Right lobe of liver (tissue), 6 donors: ENCODE measurements around the gene GPR87. TPM values are rescaled to one million over a fixed set of nuclear protein-coding genes. Genes with fewer than 3 reads are reported as not detected.

Experiments used
- ATAC-seq, 4 donors: fragments of 200-7000 bp; cut with Tn5 transposase; one replicate each; pipeline ENCODE4 v1.9.1; 2020; ENCODE audit warnings: mild to moderate bottlenecking in 4 of 4, moderate library complexity in 4 of 4
- DNase-seq, 3 donors: peaks; one replicate each; pipeline ENCODE4 v3.0.0-alpha.2; 2020
- H3K27ac ChIP-seq, 3 donors: fragments of 200-600 bp; one replicate each; pipeline ENCODE4 v1.8.0; 2022
- H3K27me3 ChIP-seq, 2 donors: fragments of 200-600 bp; one replicate each; pipeline ENCODE4 v1.8.0; 2022
- H3K36me3 ChIP-seq, 4 donors: fragments of 200-600 bp; sonication (generic) in 1 of 4; one replicate each; pipeline versions ENCODE4 v1.5.1 to v1.8.0; 2017 to 2022; ENCODE audit warnings: control low read depth in 1 of 4
- H3K4me1 ChIP-seq, 4 donors: fragments of 200-600 bp; sonication (generic) in 1 of 4; one replicate each; pipeline versions ENCODE4 v1.5.1 to v1.8.0; 2017 to 2022; ENCODE audit warnings: control low read depth in 1 of 4
- H3K4me3 ChIP-seq, 3 donors: fragments of 200-600 bp; one replicate each; pipeline ENCODE4 v1.8.0; 2022
- H3K9me3 ChIP-seq, 4 donors: fragments of 200-600 bp; sonication (generic) in 1 of 4; one replicate each; pipeline versions ENCODE4 v1.5.1 to v1.8.0; 2017 to 2022; ENCODE audit warnings: control low read depth in 1 of 4
- POLR2A ChIP-seq: fragments of 450-650 bp; IDR thresholded peaks from one replicate; pipeline ENCODE4 v1.6.1; 2017; ENCODE audit warnings: antibody characterized with exemption, mild to moderate bottlenecking
- WGBS: methylation state at CpG from one replicate; pipeline ENCODE4 v1.1.6; 2018; ENCODE audit warnings: low coverage, low lambda C conversion rate; ENCODE audit not compliant: insufficient coverage; ENCODE audit errors: missing lambda C conversion rate; 5-methylcytosine and 5-hydroxymethylcytosine counted together
- intact Hi-C, 2 donors: fragments of 100-400 bp; cut with DNase I; formaldehyde crosslinking; loops; one replicate each; pipeline versions ENCODE4 v1.11.2 to v1.14.1; 2022
- total RNA-seq, 6 experiments: library from RNA; depleted of rRNA in 2 of 6; stranded (reverse); fragments of >200 nt in 2 of 6; fragmentation: NEBNext Ultra II Directional in 3 of 6; extraction: Animal tissue kit (Norgen Biotek cat#: 25700) in 3 of 6; gene quantifications; one replicate each; pipeline versions ENCODE4 v1.1.0 to v1.2.4, GENCODE V29; 2016 to 2023
- TF ChIP-seq, protein P1 (sequence below), 4 donors: fragments of 200-600 bp in 3 of 4; fragments of 450-650 bp in 1 of 4; IDR thresholded peaks; one replicate each; pipeline versions ENCODE4 v1.5.1 to v1.8.0; 2016 to 2022; ENCODE audit warnings: antibody characterized with exemption in 4 of 4, mild to moderate bottlenecking in 2 of 4
- donor health status: DM: no; HTN: yes; CAD: no.
- donor health status: DM: no; HTN: no; CAD: no.
- donor health status: DM: no; HTN: no; CAD: no.
- donor health status: DM: no; HTN: yes; CAD: no.
- donor health status: DM: no; HTN: yes; CAD: no.

GPR87 gene
- total RNA-seq, 6 experiments from 2014 or later: not detected

DNA sequence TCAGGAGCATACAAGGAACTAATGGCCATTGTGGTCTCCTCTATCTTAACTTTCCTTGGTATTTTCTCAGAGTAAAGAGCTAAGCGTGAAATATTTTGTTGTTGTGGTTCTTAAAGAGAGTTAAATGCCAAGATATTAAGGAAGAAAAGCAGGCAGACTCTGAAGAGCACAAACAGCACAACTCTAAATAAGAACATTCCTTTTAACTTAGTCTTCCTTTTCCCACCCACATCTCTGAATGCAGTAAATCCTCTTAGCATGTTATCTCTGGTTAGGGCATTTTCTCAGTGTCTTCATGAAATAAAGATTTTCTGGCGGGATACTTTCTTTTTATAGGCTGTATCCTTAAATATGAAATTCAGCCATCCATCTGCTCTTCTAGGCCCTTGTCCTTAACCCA lies 1.5 kb downstream of the GPR87 start:
- DNase-seq: no peak
- 78% methylated on average over 2 of the region's 2 CpGs for WGBS

DNA sequence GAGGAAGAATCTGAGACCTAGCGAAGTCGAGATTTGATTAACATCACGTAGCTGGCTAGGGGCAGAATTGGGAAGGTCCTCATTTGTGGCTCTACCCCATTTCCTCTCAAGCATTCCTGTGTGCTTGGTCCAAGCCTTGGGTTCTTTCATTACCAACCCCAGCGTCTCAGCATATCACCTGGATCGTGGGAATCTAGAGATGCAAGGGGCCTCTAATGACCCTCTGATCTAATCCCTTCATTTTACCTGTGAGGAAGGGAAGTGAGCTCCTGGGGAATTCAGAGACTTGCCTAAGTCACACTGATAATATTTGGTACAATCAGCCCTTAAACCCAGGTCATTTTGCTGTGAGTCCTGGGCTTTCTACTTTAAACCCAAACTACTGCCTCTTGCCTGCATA lies 2.0 kb downstream of the GPR87 start:
- WGBS: 97% methylated on average over 5 of the region's 5 CpGs
- DNase-seq: no peak
- Histone ChIP-seq H3K9me3 (no peaks in the 10 kb centered on the region), H3K27ac (no peak overlapping the region), H3K4me1 (no peaks in the 10 kb centered on the region), H3K36me3 (no peaks in the 10 kb centered on the region), H3K27me3 (no peaks in the 10 kb centered on the region), H3K4me3 (no peak overlapping the region)
- TF ChIP-seq, protein P1, sequence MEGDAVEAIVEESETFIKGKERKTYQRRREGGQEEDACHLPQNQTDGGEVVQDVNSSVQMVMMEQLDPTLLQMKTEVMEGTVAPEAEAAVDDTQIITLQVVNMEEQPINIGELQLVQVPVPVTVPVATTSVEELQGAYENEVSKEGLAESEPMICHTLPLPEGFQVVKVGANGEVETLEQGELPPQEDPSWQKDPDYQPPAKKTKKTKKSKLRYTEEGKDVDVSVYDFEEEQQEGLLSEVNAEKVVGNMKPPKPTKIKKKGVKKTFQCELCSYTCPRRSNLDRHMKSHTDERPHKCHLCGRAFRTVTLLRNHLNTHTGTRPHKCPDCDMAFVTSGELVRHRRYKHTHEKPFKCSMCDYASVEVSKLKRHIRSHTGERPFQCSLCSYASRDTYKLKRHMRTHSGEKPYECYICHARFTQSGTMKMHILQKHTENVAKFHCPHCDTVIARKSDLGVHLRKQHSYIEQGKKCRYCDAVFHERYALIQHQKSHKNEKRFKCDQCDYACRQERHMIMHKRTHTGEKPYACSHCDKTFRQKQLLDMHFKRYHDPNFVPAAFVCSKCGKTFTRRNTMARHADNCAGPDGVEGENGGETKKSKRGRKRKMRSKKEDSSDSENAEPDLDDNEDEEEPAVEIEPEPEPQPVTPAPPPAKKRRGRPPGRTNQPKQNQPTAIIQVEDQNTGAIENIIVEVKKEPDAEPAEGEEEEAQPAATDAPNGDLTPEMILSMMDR (IDR thresholded peaks at IDR 0.05): no peak
- TF ChIP-seq POLR2A: no peak
- no peak for ATAC-seq
- intact Hi-C loops: no loop called here

More for the DNA sequence above, 1.5 kb downstream of the GPR87 start:
- intact Hi-C loops: no loop called here
- H3K9me3 ChIP-seq: no peaks in the 10 kb centered on the region
- H3K27ac ChIP-seq: no peak overlapping the region
- TF ChIP-seq, protein P1 (IDR thresholded peaks at IDR 0.05): no peak
- no peak for TF ChIP-seq POLR2A
- no peak for ATAC-seq
- H3K27me3 ChIP-seq: no peaks in the 10 kb centered on the region
- no peak overlapping the region for H3K4me3 ChIP-seq
- no peaks in the 10 kb centered on the region for H3K36me3 ChIP-seq
- H3K4me1 ChIP-seq: no peaks in the 10 kb centered on the region

DNA sequence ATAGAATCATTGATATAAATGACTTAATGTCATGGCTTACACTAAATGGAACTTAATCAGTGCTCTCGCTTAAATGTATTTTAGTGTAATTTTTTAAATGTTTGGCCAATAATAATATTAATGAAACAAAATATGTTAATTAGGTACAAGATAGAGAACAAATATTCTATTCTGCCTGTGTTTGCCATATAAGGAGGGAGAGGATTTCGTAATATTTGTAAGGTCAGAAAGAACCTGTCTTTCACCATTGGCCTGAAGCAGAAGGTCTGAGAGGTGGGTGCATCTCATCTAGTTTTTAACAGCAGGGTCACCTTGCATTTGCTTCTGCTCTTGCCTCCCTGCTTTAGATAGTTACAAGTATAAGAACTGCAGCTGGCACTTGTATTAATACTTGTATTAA lies 2.5 kb downstream of the GPR87 start:
- Histone ChIP-seq H3K4me1 (no peaks in the 10 kb centered on the region), H3K9me3 (no peaks in the 10 kb centered on the region), H3K36me3 (no peaks in the 10 kb centered on the region), H3K27ac (no peak overlapping the region), H3K4me3 (no peak overlapping the region), H3K27me3 (no peaks in the 10 kb centered on the region)
- DNase-seq (no peak), ATAC-seq (no peak)
- no peak for TF ChIP-seq POLR2A
- TF ChIP-seq, protein P1 (IDR thresholded peaks at IDR 0.05): no peak
- intact Hi-C loops: no loop called here
- 100% methylated on average over 2 of the region's 2 CpGs for WGBS

DNA sequence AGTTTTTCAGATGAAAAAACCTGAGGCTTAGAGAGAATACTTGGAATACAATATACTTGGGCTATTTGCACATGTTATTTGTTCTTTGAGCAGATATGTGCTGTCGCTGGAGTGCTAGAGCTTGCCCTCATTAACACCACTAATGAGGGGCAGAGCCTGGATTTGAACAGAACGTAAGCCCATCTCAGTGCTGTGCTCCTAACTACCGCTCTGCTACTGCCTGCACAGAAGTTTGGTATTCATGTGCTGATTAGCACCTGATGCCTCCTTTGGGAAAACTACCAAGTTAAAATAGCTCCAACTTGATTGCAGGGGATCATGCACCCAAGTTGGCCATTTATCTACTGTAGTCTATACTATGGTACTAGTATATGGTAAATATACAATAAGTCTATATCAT lies 3.6 kb downstream of the GPR87 start:
- TF ChIP-seq, protein P1 (IDR thresholded peaks at IDR 0.05): no peak
- no peak for TF ChIP-seq POLR2A
- H3K27me3 ChIP-seq: no peaks in the 10 kb centered on the region
- H3K36me3 ChIP-seq: no peaks in the 10 kb centered on the region
- 86% methylated on average over 3 of the region's 3 CpGs for WGBS
- DNase-seq (no peak), ATAC-seq (no peak)
- no peaks in the 10 kb centered on the region for H3K4me1 ChIP-seq
- no peak overlapping the region for H3K27ac ChIP-seq
- H3K4me3 ChIP-seq: no peak overlapping the region
- H3K9me3 ChIP-seq: no peaks in the 10 kb centered on the region
- intact Hi-C loops: no loop called here

DNA sequence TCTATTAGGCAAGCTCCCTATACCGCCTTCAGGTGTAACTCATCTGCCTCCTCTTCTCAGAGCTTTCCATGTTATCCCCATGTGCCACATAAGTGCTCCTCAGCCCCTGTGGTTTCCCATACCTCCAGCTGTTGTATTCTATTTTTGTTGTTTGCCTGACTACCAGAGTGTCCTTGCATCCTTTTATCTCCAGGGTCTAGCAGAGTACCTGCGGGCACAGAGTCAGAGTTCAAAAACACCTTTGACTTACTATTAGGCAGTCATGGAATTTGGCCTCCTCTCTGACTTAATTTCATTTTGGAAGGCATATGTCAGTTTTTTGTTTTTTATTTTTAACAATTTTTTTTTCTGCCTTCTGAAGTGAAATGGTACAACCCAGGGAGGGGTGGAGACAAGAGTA lies 7.1 kb downstream of the GPR87 start:
- DNase-seq (no peak), ATAC-seq (no peak)
- WGBS: 97% methylated on average over 2 of the region's 2 CpGs
- Histone ChIP-seq H3K4me3 (no peak overlapping the region), H3K27me3 (no peaks in the 10 kb centered on the region), H3K27ac (no peak overlapping the region), H3K9me3 (peaks cover 0 to 3% (median 0%) of the 10 kb centered on the region in 4 donors), H3K36me3 (no peaks in the 10 kb centered on the region), H3K4me1 (no peaks in the 10 kb centered on the region)
- TF ChIP-seq, protein P1 (IDR thresholded peaks at IDR 0.05): no peak
- no peak for TF ChIP-seq POLR2A
- intact Hi-C loops: no loop called here
